ENCODE results near the gene CDK5RAP3. TPM values are rescaled to one million over a fixed set of nuclear protein-coding genes. Genes with fewer than 3 reads are reported as not detected.

The CDK5RAP3 gene
- total RNA-seq, 1 experiment from 2014 or later, result 102 TPM

GRCh38 chr17:47945529-47946508 is 25.1 kb upstream of the CDK5RAP3 start:
- no peak for DNase-seq (ENCODE audit: low read depth)
- in situ Hi-C loops (cut with HindIII; ENCODE audit: low pct_unique_long_range_greater_than_20kb, low sequenced_read_pairs), result no loop called here

GRCh38 chr17:47946516-47946915 is 24.4 kb upstream of the CDK5RAP3 start:
- DNase-seq (ENCODE audit: low read depth), result no peak
- in situ Hi-C loops (cut with HindIII; ENCODE audit: low pct_unique_long_range_greater_than_20kb, low sequenced_read_pairs), result no loop called here

GRCh38 chr17:47946929-47947397 is 23.9 kb upstream of the CDK5RAP3 start:
- peak; percentile 91 for DNase-seq (ENCODE audit: low read depth)
- in situ Hi-C loops (cut with HindIII; ENCODE audit: low pct_unique_long_range_greater_than_20kb, low sequenced_read_pairs), result no loop called here

GRCh38 chr17:47948706-47949196 is 22.2 kb upstream of the CDK5RAP3 start:
- in situ Hi-C loops (cut with HindIII; ENCODE audit: low pct_unique_long_range_greater_than_20kb, low sequenced_read_pairs), result no loop called here
- peak; percentile 61 for DNase-seq (ENCODE audit: low read depth)

GRCh38 chr17:47949197-47949759 is 21.6 kb upstream of the CDK5RAP3 start:
- peak; percentile 77 for DNase-seq (ENCODE audit: low read depth)
- in situ Hi-C loops (cut with HindIII; ENCODE audit: low pct_unique_long_range_greater_than_20kb, low sequenced_read_pairs), result no loop called here

- in situ Hi-C loops (cut with HindIII; ENCODE audit: low pct_unique_long_range_greater_than_20kb, low sequenced_read_pairs), result no loop called here
- no peak for DNase-seq (ENCODE audit: low read depth)
Measured at GRCh38 chr17:47949946-47950345, 21.0 kb upstream of the CDK5RAP3 start.

- in situ Hi-C loops (cut with HindIII; ENCODE audit: low pct_unique_long_range_greater_than_20kb, low sequenced_read_pairs), result no loop called here
Measured at GRCh38 chr17:47950448-47950847, 20.5 kb upstream of the CDK5RAP3 start.

GRCh38 chr17:47952171-47953021 is 18.5 kb upstream of the CDK5RAP3 start:
- DNase-seq (ENCODE audit: low read depth), result no peak

More at GRCh38 chr17:47950448-47950847, 20.5 kb upstream of the CDK5RAP3 start:
- no peak for DNase-seq (ENCODE audit: low read depth)

GRCh38 chr17:47953909-47954308 is 17.0 kb upstream of the CDK5RAP3 start:
- in situ Hi-C loops (cut with HindIII; ENCODE audit: low pct_unique_long_range_greater_than_20kb, low sequenced_read_pairs), result no loop called here
- no peak for DNase-seq (ENCODE audit: low read depth)

More at GRCh38 chr17:47952171-47953021, 18.5 kb upstream of the CDK5RAP3 start:
- in situ Hi-C loops (cut with HindIII; ENCODE audit: low pct_unique_long_range_greater_than_20kb, low sequenced_read_pairs), result no loop called here

- in situ Hi-C loops (cut with HindIII; ENCODE audit: low pct_unique_long_range_greater_than_20kb, low sequenced_read_pairs), result no loop called here
- no peak for DNase-seq (ENCODE audit: low read depth)
Measured at GRCh38 chr17:47955497-47956461, 15.1 kb upstream of the CDK5RAP3 start.

GRCh38 chr17:47956791-47957590 is 13.9 kb upstream of the CDK5RAP3 start:
- no peak for DNase-seq (ENCODE audit: low read depth)
- in situ Hi-C loops (cut with HindIII; ENCODE audit: low pct_unique_long_range_greater_than_20kb, low sequenced_read_pairs), result no loop called here

- no peak for DNase-seq (ENCODE audit: low read depth)
- in situ Hi-C loops (cut with HindIII; ENCODE audit: low pct_unique_long_range_greater_than_20kb, low sequenced_read_pairs), result no loop called here
Measured at GRCh38 chr17:47957591-47958490, 13.1 kb upstream of the CDK5RAP3 start, which contains the start of gene PRR15L. TSS of gene PRR15L (minus strand) at chr17:47957883. CDS start at chr17:47953234, 4,649 bp downstream.

GRCh38 chr17:47959825-47960655 is 10.9 kb upstream of the CDK5RAP3 start:
- in situ Hi-C loops (cut with HindIII; ENCODE audit: low pct_unique_long_range_greater_than_20kb, low sequenced_read_pairs), result no loop called here
- no peak for DNase-seq (ENCODE audit: low read depth)

- no peak for DNase-seq (ENCODE audit: low read depth)
- in situ Hi-C loops (cut with HindIII; ENCODE audit: low pct_unique_long_range_greater_than_20kb, low sequenced_read_pairs), result no loop called here
Measured at GRCh38 chr17:47961406-47961805, 9.5 kb upstream of the CDK5RAP3 start.

GRCh38 chr17:47962901-47963300 is 8.0 kb upstream of the CDK5RAP3 start:
- in situ Hi-C loops (cut with HindIII; ENCODE audit: low pct_unique_long_range_greater_than_20kb, low sequenced_read_pairs), result no loop called here
- DNase-seq (ENCODE audit: low read depth), result no peak

Data from Caki2 (cell line).